GF-D8 (cell line): ENCODE measurements around the gene L1CAM.
A peak's percentile ranks its signal among the peaks of the same experiment; 100 is the strongest.

Experiments
- DNase-seq: peaks from one replicate; lab custom pipeline; 2025; lab: John Stamatoyannopoulos, UW

The L1CAM gene

GRCh38 chrX:153902385-153902784 lies 16.4 kb upstream of the L1CAM start:
- no peak for DNase-seq

GRCh38 chrX:153901753-153902140 lies 15.8 kb upstream of the L1CAM start:
- DNase-seq, result no peak

- DNase-seq, result peak; percentile 84
These were observed 15.1 kb upstream of the L1CAM start for GRCh38 chrX:153900831-153901752.

GRCh38 chrX:153897899-153898298 lies 11.9 kb upstream of the L1CAM start:
- DNase-seq, result no peak

GRCh38 chrX:153889123-153889522 lies 3.1 kb upstream of the L1CAM start:
- DNase-seq, result no peak

- no peak for DNase-seq
These were observed 2.4 kb upstream of the L1CAM start for GRCh38 chrX:153888344-153888743.

GRCh38 chrX:153887385-153887784 lies 1.4 kb upstream of the L1CAM start:
- DNase-seq, result no peak

- no peak for DNase-seq
These were observed 942 bp upstream of the L1CAM start for GRCh38 chrX:153886915-153887314.

- DNase-seq, result no peak
These were observed 675 bp downstream of the L1CAM start for GRCh38 chrX:153885208-153885787.

- DNase-seq, result no peak
These were observed 1.4 kb downstream of the L1CAM start for GRCh38 chrX:153884590-153884989.

- DNase-seq, result no peak
These were observed 1.8 kb downstream of the L1CAM start for GRCh38 chrX:153884136-153884535.

GRCh38 chrX:153883163-153883843 lies 2.7 kb downstream of the L1CAM start:
- DNase-seq, result no peak

- DNase-seq, result no peak
These were observed 3.4 kb downstream of the L1CAM start for GRCh38 chrX:153882557-153882956.

GRCh38 chrX:153882086-153882498 lies 3.9 kb downstream of the L1CAM start:
- DNase-seq, result no peak

GRCh38 chrX:153881281-153881680 lies 4.7 kb downstream of the L1CAM start:
- no peak for DNase-seq

GRCh38 chrX:153880440-153880815 lies 5.5 kb downstream of the L1CAM start:
- no peak for DNase-seq

- DNase-seq, result no peak
These were observed 6.1 kb downstream of the L1CAM start for GRCh38 chrX:153879741-153880439.

- DNase-seq, result no peak
These were observed 6.9 kb downstream of the L1CAM start for GRCh38 chrX:153878969-153879653.

- DNase-seq, result no peak
These were observed 7.6 kb downstream of the L1CAM start for GRCh38 chrX:153878345-153878744.

GRCh38 chrX:153877571-153878261 lies 8.3 kb downstream of the L1CAM start:
- DNase-seq, result no peak

- DNase-seq, result no peak
These were observed 9.9 kb downstream of the L1CAM start for GRCh38 chrX:153876112-153876491.
